ENCODE measurements around the gene SMIM9. TPM values are rescaled to one million over a fixed set of nuclear protein-coding genes. Genes with fewer than 3 reads are reported as not detected.

Gene SMIM9
- total and polyA plus RNA-seq, 4 donors, result 0.28 TPM; not detected in 3

DNA sequence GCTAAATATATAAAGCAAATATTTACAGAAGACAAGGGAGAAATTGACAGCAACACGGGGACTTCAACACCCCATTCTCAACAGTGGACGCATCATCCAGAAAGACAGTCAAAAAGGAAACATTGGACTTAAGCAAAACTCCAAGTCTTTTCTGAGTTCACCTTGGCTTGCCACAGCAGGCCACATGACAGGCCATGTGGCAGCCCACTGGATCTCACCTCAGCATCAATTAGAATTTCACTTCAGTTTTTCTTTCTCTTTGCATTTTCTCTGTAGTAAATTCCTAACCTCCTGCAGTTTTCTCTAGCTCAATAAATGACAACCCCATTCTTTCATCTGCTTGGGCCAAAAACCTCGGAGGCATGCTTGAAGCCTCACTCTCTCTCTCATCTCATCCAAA, 12.4 kb downstream of the SMIM9 start:
- H3K36me3 ChIP-seq (ENCODE audit: control insufficient read depth in 4 of 4, insufficient read depth in 4 of 4, low read length in 4 of 4), result no peaks in the 10 kb centered on the region
- no peak for ATAC-seq (ENCODE audit: insufficient read depth, low FRiP score)

DNA sequence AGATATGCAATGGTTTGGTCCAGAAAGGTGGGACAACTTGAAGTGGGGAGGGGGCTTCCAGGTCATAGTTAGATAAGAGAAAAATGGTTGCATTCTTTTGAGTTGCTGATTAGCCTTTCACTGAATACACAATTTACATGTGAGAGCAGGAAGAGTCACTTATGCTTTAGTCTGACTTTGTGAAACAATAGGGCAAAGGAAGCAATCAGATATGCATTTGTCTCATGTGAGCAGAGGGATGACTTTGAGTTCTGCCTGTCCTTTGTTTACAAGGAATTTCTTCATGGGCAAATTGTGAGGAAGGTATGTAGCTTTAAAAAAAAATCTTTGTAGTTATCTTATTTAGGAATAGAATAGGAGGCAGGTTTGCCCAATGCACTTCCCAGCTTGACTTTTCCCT, 12.9 kb downstream of the SMIM9 start:
- H3K27ac ChIP-seq (ENCODE audit: low read depth in 1 of 2, low read length in 1 of 2), result no peak overlapping the region
- TF ChIP-seq, protein P1, sequence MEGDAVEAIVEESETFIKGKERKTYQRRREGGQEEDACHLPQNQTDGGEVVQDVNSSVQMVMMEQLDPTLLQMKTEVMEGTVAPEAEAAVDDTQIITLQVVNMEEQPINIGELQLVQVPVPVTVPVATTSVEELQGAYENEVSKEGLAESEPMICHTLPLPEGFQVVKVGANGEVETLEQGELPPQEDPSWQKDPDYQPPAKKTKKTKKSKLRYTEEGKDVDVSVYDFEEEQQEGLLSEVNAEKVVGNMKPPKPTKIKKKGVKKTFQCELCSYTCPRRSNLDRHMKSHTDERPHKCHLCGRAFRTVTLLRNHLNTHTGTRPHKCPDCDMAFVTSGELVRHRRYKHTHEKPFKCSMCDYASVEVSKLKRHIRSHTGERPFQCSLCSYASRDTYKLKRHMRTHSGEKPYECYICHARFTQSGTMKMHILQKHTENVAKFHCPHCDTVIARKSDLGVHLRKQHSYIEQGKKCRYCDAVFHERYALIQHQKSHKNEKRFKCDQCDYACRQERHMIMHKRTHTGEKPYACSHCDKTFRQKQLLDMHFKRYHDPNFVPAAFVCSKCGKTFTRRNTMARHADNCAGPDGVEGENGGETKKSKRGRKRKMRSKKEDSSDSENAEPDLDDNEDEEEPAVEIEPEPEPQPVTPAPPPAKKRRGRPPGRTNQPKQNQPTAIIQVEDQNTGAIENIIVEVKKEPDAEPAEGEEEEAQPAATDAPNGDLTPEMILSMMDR (IDR thresholded peaks at IDR 0.05; ENCODE audit: control extremely low read depth, extremely low read depth), result no peak
- H3K4me3 ChIP-seq, result no peak overlapping the region
- no peaks in the 10 kb centered on the region for H3K4me1 ChIP-seq (ENCODE audit: control insufficient read depth in 5 of 5, insufficient read depth in 5 of 5, low read length in 5 of 5)
- DNase-seq, result no peak
- no peaks in the 10 kb centered on the region for H3K27me3 ChIP-seq (ENCODE audit: control insufficient read depth in 3 of 3, insufficient read depth in 3 of 3, low read length in 2 of 3)
- no peaks in the 10 kb centered on the region for H3K36me3 ChIP-seq (ENCODE audit: control insufficient read depth in 4 of 4, insufficient read depth in 4 of 4, low read length in 4 of 4)
- no peak overlapping the region for H3K9ac ChIP-seq (ENCODE audit: insufficient read depth in 1 of 2, low read length in 2 of 2)
- H3K9me3 ChIP-seq (ENCODE audit: control insufficient read depth in 4 of 4, insufficient read depth in 3 of 4, low read length in 3 of 4), result no peaks in the 10 kb centered on the region
- ATAC-seq (ENCODE audit: insufficient read depth, low FRiP score), result no peak

More for the DNA sequence above, 12.4 kb downstream of the SMIM9 start:
- DNase-seq, result no peak
- Histone ChIP-seq H3K27ac (ENCODE audit: low read depth in 1 of 2, low read length in 1 of 2) (no peak overlapping the region), H3K9me3 (ENCODE audit: control insufficient read depth in 4 of 4, insufficient read depth in 3 of 4, low read length in 3 of 4) (no peaks in the 10 kb centered on the region), H3K27me3 (ENCODE audit: control insufficient read depth in 3 of 3, insufficient read depth in 3 of 3, low read length in 2 of 3) (no peaks in the 10 kb centered on the region), H3K4me1 (ENCODE audit: control insufficient read depth in 5 of 5, insufficient read depth in 5 of 5, low read length in 5 of 5) (no peaks in the 10 kb centered on the region), H3K9ac (ENCODE audit: insufficient read depth in 1 of 2, low read length in 2 of 2) (no peak overlapping the region), H3K4me3 (no peak overlapping the region)
- TF ChIP-seq, protein P1 (IDR thresholded peaks at IDR 0.05; ENCODE audit: control extremely low read depth, extremely low read depth), result no peak
- WGBS, 2 donors, result 72 to 81% methylated on average over 3 of the region's 3 CpGs

DNA sequence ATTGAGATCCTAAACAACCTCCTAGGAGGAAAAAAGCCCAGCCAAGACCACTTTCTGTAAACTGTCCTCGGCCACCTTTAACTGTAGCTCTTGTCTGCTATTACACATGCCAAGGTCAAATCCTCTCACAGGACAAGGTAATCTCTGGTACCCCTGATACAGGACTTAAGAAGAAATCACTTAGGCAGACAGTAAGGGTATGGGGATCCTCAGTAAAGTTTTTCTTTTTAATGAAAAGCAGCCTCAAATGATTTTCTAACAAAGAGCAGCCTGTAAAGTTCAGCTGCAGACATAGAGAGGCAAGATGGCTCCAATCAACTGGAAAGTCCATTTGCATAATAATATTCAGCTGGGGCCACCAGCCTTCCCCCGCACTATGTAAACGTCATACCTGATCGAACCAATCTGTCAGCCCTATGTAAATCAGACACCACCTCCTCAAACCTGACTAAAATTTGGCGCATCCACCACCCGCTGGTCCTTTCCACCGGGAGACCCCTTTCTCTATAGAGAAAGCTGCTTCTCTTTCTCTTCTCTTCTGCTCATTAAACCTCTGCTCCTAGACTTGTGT, 14.6 kb downstream of the SMIM9 start:
- 75 to 95% methylated on average over 7 of the region's 7 CpGs for whole genome bisulfite sequencing, 2 donors
- no peak overlapping the region for H3K9ac ChIP-seq (ENCODE audit: insufficient read depth in 1 of 2, low read length in 2 of 2)
- H3K4me1 ChIP-seq (ENCODE audit: control insufficient read depth in 5 of 5, insufficient read depth in 5 of 5, low read length in 5 of 5), result no peaks in the 10 kb centered on the region
- ATAC-seq (ENCODE audit: insufficient read depth, low FRiP score) (no peak), DNase-seq (no peak)
- TF ChIP-seq, protein P1 (IDR thresholded peaks at IDR 0.05; ENCODE audit: control extremely low read depth, extremely low read depth), result no peak
- no peaks in the 10 kb centered on the region for H3K27me3 ChIP-seq (ENCODE audit: control insufficient read depth in 3 of 3, insufficient read depth in 3 of 3, low read length in 2 of 3)
- no peaks in the 10 kb centered on the region for H3K36me3 ChIP-seq (ENCODE audit: control insufficient read depth in 4 of 4, insufficient read depth in 4 of 4, low read length in 4 of 4)
- no peak overlapping the region for H3K4me3 ChIP-seq
- H3K9me3 ChIP-seq (ENCODE audit: control insufficient read depth in 4 of 4, insufficient read depth in 3 of 4, low read length in 3 of 4), result no peaks in the 10 kb centered on the region
- no peak overlapping the region for H3K27ac ChIP-seq (ENCODE audit: low read depth in 1 of 2, low read length in 1 of 2)
